A549 (cell line): ENCODE measurements around the gene KIF3B. TPM values are rescaled to one million over a fixed set of nuclear protein-coding genes. Genes with fewer than 3 reads are reported as not detected.
A peak's percentile ranks its signal among the peaks of the same experiment; 100 is the strongest.

ENCODE experiments used
- ATAC-seq, 2 experiments: fragments of 200-7000 bp in 1 of 2; fragments of >200 bp in 1 of 2; cut with Nextera tagmentation in 1 of 2; cut with Tn5 transposase in 1 of 2; 3 replicates each; pipeline versions ENCODE4 v1.8.0 to v1.9.1; 2018 to 2020; ENCODE audit warnings: mild to moderate bottlenecking in 1 of 2, moderate library complexity in 1 of 2
- CTCF ChIA-PET: fragments of 300-600 bp; sonication (Branson Sonifier 250); formaldehyde crosslinking; extraction: SDS; loops from one replicate; lab custom pipeline; 2021; ENCODE audit warnings: antibody characterized with exemption, inconsistent platforms; lab: Yijun Ruan, JAX
- POLR2A ChIA-PET: fragments of 350-600 bp; formaldehyde crosslinking; extraction: SDS; loops from one replicate; lab custom pipeline; 2021; ENCODE audit warnings: antibody characterized with exemption, inconsistent platforms; lab: Yijun Ruan, JAX
- DNase-seq, 2 experiments: peaks; one replicate each; pipeline versions ENCODE4 v3.0.0 to v3.0.0-alpha.2; 2011 to 2016; ENCODE audit warnings: low read depth in 1 of 2, low spot score in 1 of 2
- FAIRE-seq: peaks from 2 replicates; lab custom pipeline; 2011; peaks lifted over from hg19 to GRCh38; lab: Jason Lieb, UNC
- H3K27ac ChIP-seq, 2 experiments: fragments of >200 bp; sonication (Bioruptor Twin); formaldehyde crosslinking; 3 replicates each; pipeline ENCODE4 v1.5.1; 2016 to 2017
- H3K4me1 ChIP-seq: fragments of >200 bp; sonication (Bioruptor Twin); formaldehyde crosslinking; 3 replicates; pipeline ENCODE4 v1.6.1; 2016
- H3K4me2 ChIP-seq: fragments of >200 bp; sonication (Bioruptor Twin); formaldehyde crosslinking; 3 replicates; pipeline ENCODE4 v1.6.1; 2016
- H3K4me3 ChIP-seq: fragments of >200 bp; sonication (Bioruptor Twin); formaldehyde crosslinking; 3 replicates; pipeline ENCODE4 v1.5.1; 2016
- H3K9me3 ChIP-seq: fragments of >200 bp; sonication (Bioruptor Twin); formaldehyde crosslinking; 3 replicates; pipeline ENCODE4 v1.6.1; 2016
- CEBPB ChIP-seq, 2 experiments: fragments of >200 bp in 1 of 2; sonication (Bioruptor Twin) in 1 of 2; formaldehyde crosslinking in 1 of 2; IDR thresholded peaks; 2 replicates each; pipeline ENCODE4 v1.6.1; 2012 to 2016
- CHD2 ChIP-seq: fragments of 150-350 bp; IDR thresholded peaks from 2 replicates; pipeline ENCODE4 v1.6.1; 2014; ENCODE audit warnings: low read length; ENCODE audit not compliant: partially characterized antibody
- EHMT2 ChIP-seq: fragments of 200-600 bp; sonication (generic); IDR thresholded peaks from 2 replicates; pipeline ENCODE4 v1.6.1; 2016; ENCODE audit warnings: antibody characterized with exemption, low read depth, mild to moderate bottlenecking, moderate library complexity
- ELK1 ChIP-seq: fragments of 150-350 bp; IDR thresholded peaks from 2 replicates; pipeline ENCODE4 v1.6.1; 2014; ENCODE audit warnings: low read depth, mild to moderate bottlenecking, low read length
- EP300 ChIP-seq, 2 experiments: fragments of >200 bp; sonication (Bioruptor Twin); formaldehyde crosslinking; IDR thresholded peaks; 2 replicates in 1 of 2; 3 replicates in 1 of 2; pipeline ENCODE4 v1.6.1; 2016 to 2017
- FOXS1 ChIP-seq: fragments of 250-450 bp; sonication (Bioruptor Pico); IDR thresholded peaks from 2 replicates; pipeline ENCODE4 v1.5.0; 2020; ENCODE audit warnings: mild to moderate bottlenecking, moderate library complexity
- GATA3 ChIP-seq: IDR thresholded peaks from 2 replicates; pipeline ENCODE4 v1.6.1; 2012; ENCODE audit warnings: borderline replicate concordance
- HDAC2 ChIP-seq: fragments of 200-600 bp; sonication (generic); IDR thresholded peaks from 2 replicates; pipeline ENCODE4 v1.6.1; 2016
- HMGXB4 ChIP-seq: fragments of 250-450 bp; sonication (Bioruptor Pico); IDR thresholded peaks from 2 replicates; pipeline ENCODE4 v1.5.0; 2021; ENCODE audit warnings: mild to moderate bottlenecking, moderate library complexity, borderline replicate concordance
- KDM1A ChIP-seq: fragments of 200-600 bp; sonication (generic); IDR thresholded peaks from 2 replicates; pipeline ENCODE4 v1.6.1; 2016; ENCODE audit warnings: low read depth, mild to moderate bottlenecking
- MAFK ChIP-seq: fragments of 450-650 bp; IDR thresholded peaks from 2 replicates; pipeline ENCODE4 v1.6.1; 2014; ENCODE audit not compliant: partially characterized antibody
- MYC ChIP-seq: IDR thresholded peaks from 2 replicates; pipeline ENCODE4 v1.6.1; 2012; ENCODE audit warnings: mild to moderate bottlenecking, inconsistent platforms, low read length, improper control_type of control experiment, borderline replicate concordance
- NFE2L2 ChIP-seq: fragments of 150-350 bp; conservative IDR thresholded peaks from 2 replicates; pipeline ENCODE4 v1.6.1; 2014; ENCODE audit warnings: low read length
- POLR2AphosphoS2 ChIP-seq: conservative IDR thresholded peaks from 2 replicates; pipeline ENCODE4 v1.6.1; 2012; ENCODE audit warnings: low read length, improper control_type of control experiment, inconsistent platforms
- RARB ChIP-seq: fragments of 250-450 bp; sonication (Bioruptor Pico); IDR thresholded peaks from 2 replicates; pipeline ENCODE4 v1.8.0; 2021; ENCODE audit warnings: mild to moderate bottlenecking, moderate library complexity
- RFX5 ChIP-seq: fragments of 450-650 bp; IDR thresholded peaks from 2 replicates; pipeline ENCODE4 v1.7.1; 2014; ENCODE audit warnings: antibody characterized with exemption, mild to moderate bottlenecking, moderate library complexity
- RNF2 ChIP-seq: fragments of 200-600 bp; sonication (generic); IDR thresholded peaks from 2 replicates; pipeline ENCODE4 v1.6.1; 2016; ENCODE audit warnings: low read depth, mild to moderate bottlenecking, antibody characterized with exemption, moderate library complexity, borderline replicate concordance
- TFCP2L1 ChIP-seq: fragments of 250-450 bp; sonication (Bioruptor Pico); IDR thresholded peaks from 2 replicates; pipeline ENCODE4 v1.5.0; 2021; ENCODE audit warnings: mild to moderate bottlenecking
- USF2 ChIP-seq: fragments of 450-650 bp; IDR thresholded peaks from 2 replicates; pipeline ENCODE4 v1.6.1; 2014; ENCODE audit warnings: antibody characterized with exemption
- ZSCAN20 ChIP-seq: fragments of 250-450 bp; sonication (Bioruptor Pico); IDR thresholded peaks from 2 replicates; pipeline ENCODE4 v1.8.0; 2022; ENCODE audit warnings: mild to moderate bottlenecking, moderate library complexity
- WGBS: methylation state at CpG from one replicate; pipeline ENCODE4 v1.1.6; 2017; ENCODE audit errors: missing lambda C conversion rate; 5-methylcytosine and 5-hydroxymethylcytosine counted together
- polyA plus RNA-seq, 4 experiments: library from polyadenylated mRNA; depleted of rRNA in 3 of 4; stranded (reverse); fragments of >200 nt; fragmentation: RNase III in 1 of 4; extraction: RNeasy Plus Mini Kit Qiagen cat#74134 plus additional on column Dnase treatment in 1 of 4; gene quantifications; 2 replicates in 3 of 4; 3 replicates in 1 of 4; pipeline ENCODE4 v1.2.3, GENCODE V29; 2011 to 2017
- TF ChIP-seq, protein P1 (sequence below): IDR thresholded peaks from 2 replicates; pipeline ENCODE4 v1.6.1; 2012

The KIF3B gene
- polyA plus RNA-seq, 2 of the 4 experiments (the other 2 are of a cell fraction): 23.7 to 33.7 TPM

DNA sequence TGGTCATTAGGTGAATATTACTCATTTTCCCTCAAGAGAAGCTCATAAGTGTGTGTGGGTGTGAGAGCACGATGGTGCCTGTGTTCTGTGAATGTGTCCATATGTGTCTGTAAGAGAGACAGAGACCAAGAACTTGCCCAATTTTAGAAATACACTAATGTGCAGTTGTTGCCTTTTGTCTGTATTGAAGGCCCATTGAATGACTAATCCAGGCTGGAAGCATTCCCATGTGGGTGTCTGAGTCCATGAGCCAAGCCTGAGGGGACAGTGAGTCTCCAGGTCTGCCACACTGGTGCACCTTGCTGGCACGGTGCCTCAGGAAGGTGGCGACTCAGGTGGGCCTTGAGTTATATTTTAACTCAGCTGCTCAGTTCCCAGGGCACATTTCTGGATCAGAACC lies 55.2 kb downstream of the KIF3B start:
- WGBS: 83% methylated on average over 3 of the region's 3 CpGs
- no peak for FAIRE-seq
- POLR2A ChIA-PET: no interaction called here
- H3K4me1 ChIP-seq: peaks cover 12% of the 10 kb centered on the region
- peak overlapping the region; percentile 6; the same call in 1 of the 3 replicates for H3K4me2 ChIP-seq
- no peak overlapping the region for H3K27ac ChIP-seq
- H3K9me3 ChIP-seq: no peaks in the 10 kb centered on the region
- peak in 1 of 2 experiments; percentile 64; a peak in 1 of 6 replicates for ATAC-seq
- no peak overlapping the region for H3K4me3 ChIP-seq
- no peak for TF ChIP-seq ZSCAN20 (CRISPR knock-in tag)
- TF ChIP-seq HMGXB4 (CRISPR knock-in tag): no peak
- no peak for TF ChIP-seq HDAC2
- TF ChIP-seq MYC: no peak
- no peak for TF ChIP-seq NFE2L2
- no peak for TF ChIP-seq USF2
- no peak for TF ChIP-seq POLR2AphosphoS2
- no peak for TF ChIP-seq GATA3
- TF ChIP-seq KDM1A: no peak
- no peak for TF ChIP-seq MAFK
- no peak for TF ChIP-seq RFX5
- no peak for TF ChIP-seq EP300 (IDR thresholded peaks at IDR 0.05)
- no peak for TF ChIP-seq ELK1
- TF ChIP-seq, protein P1, sequence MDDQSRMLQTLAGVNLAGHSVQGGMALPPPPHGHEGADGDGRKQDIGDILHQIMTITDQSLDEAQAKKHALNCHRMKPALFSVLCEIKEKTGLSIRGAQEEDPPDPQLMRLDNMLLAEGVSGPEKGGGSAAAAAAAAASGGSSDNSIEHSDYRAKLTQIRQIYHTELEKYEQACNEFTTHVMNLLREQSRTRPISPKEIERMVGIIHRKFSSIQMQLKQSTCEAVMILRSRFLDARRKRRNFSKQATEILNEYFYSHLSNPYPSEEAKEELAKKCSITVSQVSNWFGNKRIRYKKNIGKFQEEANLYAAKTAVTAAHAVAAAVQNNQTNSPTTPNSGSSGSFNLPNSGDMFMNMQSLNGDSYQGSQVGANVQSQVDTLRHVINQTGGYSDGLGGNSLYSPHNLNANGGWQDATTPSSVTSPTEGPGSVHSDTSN: no peak
- TF ChIP-seq FOXS1: no peak
- TF ChIP-seq RNF2: no peak
- no peak for TF ChIP-seq CHD2
- TF ChIP-seq TFCP2L1 (CRISPR knock-in tag): no peak
- TF ChIP-seq EHMT2: no peak
- TF ChIP-seq CEBPB (IDR thresholded peaks at IDR 0.05): no peak
- TF ChIP-seq, all 56 proteins: peak for 0
- DNase-seq: no peak
- CTCF ChIA-PET: interaction anchor here (1.4 kb wide), 2 partner anchors 19 to 53 kb away, joined by 3 read pairs; no protein-coding TSS in a partner anchor

DNA sequence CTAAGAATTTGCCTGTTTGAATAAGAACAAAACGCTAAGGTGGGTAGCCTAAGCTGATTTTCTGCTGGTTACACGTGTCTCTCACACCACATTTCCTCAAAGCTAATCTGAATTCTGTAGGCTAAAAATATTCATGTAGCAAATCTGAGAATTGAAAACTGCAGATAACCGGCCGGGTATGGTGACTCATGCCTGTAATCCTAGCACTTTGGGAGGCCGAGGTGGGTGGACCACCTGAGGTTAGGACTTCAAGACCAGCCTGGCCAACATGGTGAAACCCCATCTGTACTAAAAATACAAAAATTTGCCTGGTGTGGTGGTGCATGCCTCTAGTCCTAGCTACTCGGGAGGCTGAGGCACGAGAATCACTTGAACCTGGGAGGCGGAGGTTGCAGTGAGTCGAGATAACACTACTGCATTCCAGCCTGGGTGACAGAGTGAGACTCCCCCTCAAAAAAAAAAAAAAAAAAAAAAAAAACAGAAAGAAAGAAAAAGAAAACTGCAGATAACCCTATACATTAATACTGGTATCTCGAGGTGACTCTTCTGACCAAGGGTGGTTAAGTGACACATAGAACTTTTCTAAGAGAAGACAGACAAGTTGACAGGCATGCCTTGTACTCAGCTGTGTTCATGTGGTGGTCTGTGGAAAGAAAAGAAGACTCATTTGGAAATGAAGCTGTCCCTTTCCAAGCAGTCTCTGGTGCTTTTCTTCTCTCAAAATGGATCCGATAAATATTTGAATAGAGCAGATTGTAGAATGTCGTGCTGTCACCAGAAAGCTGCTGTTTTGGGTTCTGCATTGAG lies 55.9 kb downstream of the KIF3B start:
- no peak for TF ChIP-seq NFE2L2
- TF ChIP-seq RARB (CRISPR knock-in tag): no peak
- TF ChIP-seq ELK1: no peak
- TF ChIP-seq HMGXB4 (CRISPR knock-in tag): no peak
- no peak for TF ChIP-seq CHD2
- TF ChIP-seq CEBPB (IDR thresholded peaks at IDR 0.05): no peak
- DNase-seq (no peak), FAIRE-seq (no peak), ATAC-seq (no peak)
- Histone ChIP-seq H3K4me3 (no peak overlapping the region), H3K4me1 (peaks cover 12% of the 10 kb centered on the region), H3K9me3 (no peaks in the 10 kb centered on the region), H3K4me2 (peak overlapping the region; percentile 6; the same call in 1 of the 3 replicates), H3K27ac (no peak overlapping the region)
- CTCF ChIA-PET: interaction anchor here (1.4 kb wide), 2 partner anchors 19 to 52 kb away, joined by 3 read pairs; no protein-coding TSS in a partner anchor
- 83% methylated on average over 12 of the region's 12 CpGs for WGBS
- POLR2A ChIA-PET: no interaction called here
